ENCODE results near the gene SFT2D3.

Gene SFT2D3

GRCh38 chr2:127701193-127701650, at the start of gene SFT2D3:
Gene SFT2D3 (plus strand): TSS chr2:127701497. CDS start chr2:127701529, 32 bp downstream.
- peak; percentile 91 for DNase-seq

GRCh38 chr2:127651971-127652550, 49.2 kb upstream of the SFT2D3 start:
- DNase-seq = no peak

- DNase-seq = no peak
These were observed 48.4 kb upstream of the SFT2D3 start for GRCh38 chr2:127652786-127653357.

- DNase-seq = no peak
These were observed 47.7 kb upstream of the SFT2D3 start for GRCh38 chr2:127653421-127654083.

- no peak for DNase-seq
These were observed 47.0 kb upstream of the SFT2D3 start for GRCh38 chr2:127654084-127654837.

- no peak for DNase-seq
These were observed 46.5 kb upstream of the SFT2D3 start for GRCh38 chr2:127654838-127655175.

- no peak for DNase-seq
These were observed 45.9 kb upstream of the SFT2D3 start for GRCh38 chr2:127655209-127656073.

GRCh38 chr2:127656569-127657231, 44.6 kb upstream of the SFT2D3 start:
- DNase-seq = no peak

GRCh38 chr2:127657232-127657595, 44.1 kb upstream of the SFT2D3 start:
- DNase-seq = no peak

GRCh38 chr2:127658146-127658545, 43.2 kb upstream of the SFT2D3 start:
- DNase-seq = no peak

GRCh38 chr2:127658641-127659407, 42.5 kb upstream of the SFT2D3 start:
- no peak for DNase-seq

- DNase-seq = no peak
These were observed 41.6 kb upstream of the SFT2D3 start for GRCh38 chr2:127659408-127660290.

- DNase-seq = no peak
These were observed 41.1 kb upstream of the SFT2D3 start for GRCh38 chr2:127660291-127660578.

- no peak for DNase-seq
These were observed 40.1 kb upstream of the SFT2D3 start for GRCh38 chr2:127661072-127661649.

GRCh38 chr2:127661949-127662510, 39.3 kb upstream of the SFT2D3 start:
- no peak for DNase-seq

- DNase-seq = no peak
These were observed 38.2 kb upstream of the SFT2D3 start for GRCh38 chr2:127662937-127663565.

GRCh38 chr2:127663566-127664064, 37.7 kb upstream of the SFT2D3 start:
- DNase-seq = no peak

GRCh38 chr2:127664065-127664894, 37.0 kb upstream of the SFT2D3 start:
- no peak for DNase-seq
